Esophagus squamous epithelium (tissue), 5 donors: ENCODE results near the gene CDX2. TPM values are rescaled to one million over a fixed set of nuclear protein-coding genes. Genes with fewer than 3 reads are reported as not detected.
A peak's percentile ranks its signal among the peaks of the same experiment; 100 is the strongest.

Experiments
- DNase-seq: peaks from one replicate; lab custom pipeline; 2025; lab: John Stamatoyannopoulos, UW
- H3K27ac ChIP-seq, 4 donors: fragments of 200-600 bp; sonication (generic); one replicate each; pipeline ENCODE4 v1.5.1; 2016 to 2019; ENCODE audit warnings: mild to moderate bottlenecking in 1 of 4
- H3K27me3 ChIP-seq, 4 donors: fragments of 200-600 bp; sonication (generic); 1 replicate in 3 of 4; 2 replicates in 1 of 4; pipeline versions ENCODE4 v1.5.1 to v1.6.0; 2017 to 2021; ENCODE audit warnings: antibody characterized with exemption in 1 of 4
- H3K36me3 ChIP-seq, 3 donors: fragments of 200-600 bp; sonication (generic); one replicate each; pipeline ENCODE4 v1.5.1; 2016 to 2019
- H3K4me1 ChIP-seq, 3 donors: fragments of 200-600 bp; sonication (generic); one replicate each; pipeline ENCODE4 v1.5.1; 2017 to 2019
- H3K4me3 ChIP-seq, 4 donors: fragments of 200-600 bp; sonication (generic); 1 replicate in 3 of 4; 2 replicates in 1 of 4; pipeline ENCODE4 v1.5.1; 2016 to 2019; ENCODE audit warnings: mild to moderate bottlenecking in 2 of 4, moderate library complexity in 1 of 4
- H3K9me3 ChIP-seq, 3 donors: fragments of 200-600 bp; sonication (generic); one replicate each; pipeline ENCODE4 v1.5.1; 2016 to 2019
- POLR2A ChIP-seq, 4 donors: fragments of 450-650 bp; IDR thresholded peaks; one replicate each; pipeline ENCODE4 v1.6.1; 2017; ENCODE audit warnings: antibody characterized with exemption in 4 of 4, mild to moderate bottlenecking in 4 of 4, moderate library complexity in 3 of 4
- WGBS, 2 donors: methylation state at CpG; one replicate each; pipeline ENCODE4 v1.1.5; 2018; 5-methylcytosine and 5-hydroxymethylcytosine counted together
- intact Hi-C: fragments of 100-400 bp; cut with DNase I; formaldehyde crosslinking; loops from one replicate; pipeline ENCODE4 v1.15.0; 2022
- total RNA-seq, 4 donors: library from RNA; depleted of rRNA; stranded (reverse); fragments of >200 nt; gene quantifications; one replicate each; pipeline ENCODE4 v1.1.0, GENCODE V29; 2016
- TF ChIP-seq, protein P1 (sequence below), 6 experiments: fragments of 450-650 bp in 4 of 6; fragments of 200-600 bp in 2 of 6; sonication (generic) in 2 of 6; IDR thresholded peaks; one replicate each; pipeline ENCODE4 v1.5.1; 2016 to 2019; ENCODE audit warnings: antibody characterized with exemption in 6 of 6, mild to moderate bottlenecking in 4 of 6, moderate library complexity in 4 of 6
- donor health status: DM: yes; HTN: yes; CAD: no.

The CDX2 gene
- total RNA-seq, 4 donors from 2014 or later, result not detected

- H3K27ac ChIP-seq, result no peak overlapping the region
- peaks cover 12 to 41% (median 14%) of the 10 kb centered on the region in 3 donors for H3K4me1 ChIP-seq
- intact Hi-C loops, result no loop called here
- DNase-seq, result no peak
- no peaks in the 10 kb centered on the region for H3K36me3 ChIP-seq
- H3K27me3 ChIP-seq, result peaks cover 41 to 100% (median 60%) of the 10 kb centered on the region in 4 donors
- TF ChIP-seq POLR2A (IDR thresholded peaks at IDR 0.05), result no peak
- TF ChIP-seq, protein P1, sequence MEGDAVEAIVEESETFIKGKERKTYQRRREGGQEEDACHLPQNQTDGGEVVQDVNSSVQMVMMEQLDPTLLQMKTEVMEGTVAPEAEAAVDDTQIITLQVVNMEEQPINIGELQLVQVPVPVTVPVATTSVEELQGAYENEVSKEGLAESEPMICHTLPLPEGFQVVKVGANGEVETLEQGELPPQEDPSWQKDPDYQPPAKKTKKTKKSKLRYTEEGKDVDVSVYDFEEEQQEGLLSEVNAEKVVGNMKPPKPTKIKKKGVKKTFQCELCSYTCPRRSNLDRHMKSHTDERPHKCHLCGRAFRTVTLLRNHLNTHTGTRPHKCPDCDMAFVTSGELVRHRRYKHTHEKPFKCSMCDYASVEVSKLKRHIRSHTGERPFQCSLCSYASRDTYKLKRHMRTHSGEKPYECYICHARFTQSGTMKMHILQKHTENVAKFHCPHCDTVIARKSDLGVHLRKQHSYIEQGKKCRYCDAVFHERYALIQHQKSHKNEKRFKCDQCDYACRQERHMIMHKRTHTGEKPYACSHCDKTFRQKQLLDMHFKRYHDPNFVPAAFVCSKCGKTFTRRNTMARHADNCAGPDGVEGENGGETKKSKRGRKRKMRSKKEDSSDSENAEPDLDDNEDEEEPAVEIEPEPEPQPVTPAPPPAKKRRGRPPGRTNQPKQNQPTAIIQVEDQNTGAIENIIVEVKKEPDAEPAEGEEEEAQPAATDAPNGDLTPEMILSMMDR (IDR thresholded peaks at IDR 0.05), result no peak
- H3K9me3 ChIP-seq, result no peaks in the 10 kb centered on the region
- peak overlapping the region in 2 of 4 donors; percentile 13 to 43 for H3K4me3 ChIP-seq
- 0% methylated on average over 8 of the region's 86 CpGs; no CpG with 5 or more reads in 1 of the 2 donors for WGBS, 2 donors
Observed at GRCh38 chr13:27968316-27969081, 616 bp downstream of the CDX2 start.

GRCh38 chr13:27967736-27968315, 1.3 kb downstream of the CDX2 start:
- Histone ChIP-seq H3K9me3 (no peaks in the 10 kb centered on the region), H3K36me3 (no peaks in the 10 kb centered on the region), H3K27me3 (peaks cover 41 to 100% (median 60%) of the 10 kb centered on the region in 4 donors), H3K4me1 (peaks cover 12 to 41% (median 14%) of the 10 kb centered on the region in 3 donors), H3K4me3 (peak overlapping the region in 1 of 4 donors; percentile 43), H3K27ac (no peak overlapping the region)
- intact Hi-C loops, result no loop called here
- 10 to 14% methylated on average over 8 to 27 of the region's 33 CpGs for WGBS, 2 donors
- no peak for DNase-seq
- TF ChIP-seq, protein P1 (IDR thresholded peaks at IDR 0.05), result no peak
- TF ChIP-seq POLR2A (IDR thresholded peaks at IDR 0.05), result no peak

GRCh38 chr13:27967203-27967735, 1.8 kb downstream of the CDX2 start:
- WGBS, 2 donors, result 2 to 19% methylated on average over 5 to 16 of the region's 18 CpGs
- TF ChIP-seq POLR2A (IDR thresholded peaks at IDR 0.05), result no peak
- no peak for DNase-seq
- no peaks in the 10 kb centered on the region for H3K36me3 ChIP-seq
- no peaks in the 10 kb centered on the region for H3K9me3 ChIP-seq
- H3K4me3 ChIP-seq, result no peak overlapping the region
- peaks cover 41 to 100% (median 60%) of the 10 kb centered on the region in 4 donors for H3K27me3 ChIP-seq
- no peak overlapping the region for H3K27ac ChIP-seq
- intact Hi-C loops, result no loop called here
- H3K4me1 ChIP-seq, result peaks cover 12 to 41% (median 14%) of the 10 kb centered on the region in 3 donors

DNA sequence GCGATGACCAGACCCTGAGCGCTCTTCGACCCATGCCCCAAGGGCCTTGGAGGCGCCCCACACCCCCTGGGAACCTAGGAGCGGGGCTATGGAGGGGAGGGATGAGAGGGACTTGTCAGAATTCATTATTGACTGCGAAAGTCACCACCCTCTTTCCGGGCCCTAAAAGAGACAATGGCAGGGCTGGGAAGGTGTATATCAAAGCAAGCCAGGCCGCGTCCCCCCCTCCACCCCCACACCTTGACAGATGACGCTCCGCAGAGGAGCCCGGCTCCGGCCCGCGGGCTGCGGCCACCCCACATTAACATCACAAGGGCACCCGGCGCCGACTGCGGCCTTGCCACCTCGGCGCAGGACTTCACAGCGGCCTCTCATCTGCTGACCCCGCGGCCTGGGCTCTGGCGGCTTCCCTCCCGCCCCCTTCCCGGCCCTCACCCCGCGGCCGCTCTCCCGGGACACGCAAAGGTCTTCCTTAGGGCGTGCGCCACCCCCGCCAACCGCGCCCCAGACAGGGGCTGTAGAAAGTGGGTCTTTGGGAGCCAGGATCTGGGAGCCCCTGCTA, 2.4 kb downstream of the CDX2 start:
- no peak overlapping the region for H3K4me3 ChIP-seq
- 0 to 12% methylated on average over 5 to 6 of the region's 38 CpGs for WGBS, 2 donors

More for the DNA sequence above, 2.4 kb downstream of the CDX2 start:
- Histone ChIP-seq H3K36me3 (no peaks in the 10 kb centered on the region), H3K27ac (no peak overlapping the region), H3K27me3 (peaks cover 41 to 100% (median 60%) of the 10 kb centered on the region in 4 donors), H3K4me1 (peaks cover 12 to 41% (median 14%) of the 10 kb centered on the region in 3 donors), H3K9me3 (no peaks in the 10 kb centered on the region)
- intact Hi-C loops, result no loop called here
- no peak for DNase-seq
- TF ChIP-seq, protein P1 (IDR thresholded peaks at IDR 0.05), result no peak
- TF ChIP-seq POLR2A (IDR thresholded peaks at IDR 0.05), result no peak
